GM12878 (cell line): ENCODE results near the gene TRMT13. TPM values are rescaled to one million over a fixed set of nuclear protein-coding genes. Genes with fewer than 3 reads are reported as not detected.

Experiments
- ATAC-seq: fragments of 200-7000 bp; cut with Tn5 transposase; 3 replicates; pipeline ENCODE4 v1.9.1; 2020; ENCODE audit warnings: mild to moderate bottlenecking, moderate library complexity
- Bru-seq: library from RNA; stranded (reverse); fragments of 400-500 nt; gene quantifications from one replicate; lab custom pipeline; 2021; lab: Mats Ljungman, UMichigan
- BruChase-seq, 2 experiments: library from RNA; stranded (reverse); fragments of 400-500 nt; gene quantifications; one replicate each; lab custom pipeline; 2021; lab: Mats Ljungman, UMichigan
- BruUV-seq: library from RNA; stranded (reverse); fragments of 400-500 nt; replicated peaks from 2 replicates; lab custom pipeline; 2021; lab: Mats Ljungman, UMichigan
- CTCF ChIA-PET: fragments of 300-600 bp; sonication (Branson Sonifier 250); formaldehyde crosslinking; extraction: SDS; loops from one replicate; lab custom pipeline; 2021; ENCODE audit warnings: inconsistent platforms; lab: Yijun Ruan, JAX
- POLR2A ChIA-PET: fragments of 350-600 bp; formaldehyde crosslinking; extraction: SDS; loops from one replicate; lab custom pipeline; 2021; ENCODE audit warnings: inconsistent platforms; lab: Charles Lee
- RAD21 ChIA-PET: fragments of 300-600 bp; sonication (Branson Sonifier 250); formaldehyde crosslinking; loops from one replicate; lab custom pipeline; 2023; ENCODE audit warnings: antibody characterized with exemption; ENCODE audit not compliant: unreplicated experiment; lab: Charles Lee
- SMC1A ChIA-PET: fragments of 300-600 bp; sonication (Branson Sonifier 250); formaldehyde crosslinking; loops from one replicate; lab custom pipeline; 2023; ENCODE audit not compliant: unreplicated experiment, uncharacterized antibody; lab: Charles Lee
- DNase-seq: peaks from one replicate; pipeline ENCODE4 v3.0.0-alpha.2; 2011; ENCODE audit warnings: low read depth, low spot score
- FAIRE-seq: peaks from 3 replicates; lab custom pipeline; 2011; peaks lifted over from hg19 to GRCh38; lab: Jason Lieb, UNC
- H2AFZ ChIP-seq: 2 replicates; pipeline ENCODE4 v1.6.0; 2011; ENCODE audit warnings: low read depth, low read length, control low read depth; ENCODE audit not compliant: control insufficient read depth
- H3K27ac ChIP-seq: 2 replicates; pipeline ENCODE4 v1.5.1; 2011; ENCODE audit warnings: control low read depth; ENCODE audit not compliant: control insufficient read depth, insufficient read depth
- H3K27me3 ChIP-seq, 2 experiments: replicated peaks in 1 of 2; 2 replicates each; pipeline versions ENCODE4 v1.6.0 to v1.6.1; 2011; ENCODE audit warnings: low read length in 1 of 2; ENCODE audit not compliant: control insufficient read depth in 2 of 2, insufficient read depth in 2 of 2
- H3K36me3 ChIP-seq, 2 experiments: 2 replicates each; pipeline ENCODE4 v1.5.1; 2011; ENCODE audit warnings: low read length in 1 of 2; ENCODE audit not compliant: control insufficient read depth in 2 of 2, insufficient read depth in 2 of 2
- H3K4me1 ChIP-seq: 2 replicates; pipeline ENCODE4 v1.6.1; 2011; ENCODE audit warnings: mild to moderate bottlenecking, low read length, moderate library complexity, mixed read lengths; ENCODE audit not compliant: control insufficient read depth, insufficient read depth
- H3K4me2 ChIP-seq: 2 replicates; pipeline ENCODE4 v1.6.0; 2011; ENCODE audit warnings: control low read depth; ENCODE audit not compliant: control insufficient read depth, insufficient read depth
- H3K4me3 ChIP-seq: fragments of 200-600 bp; sonication (generic); 2 replicates; pipeline ENCODE4 v1.5.1; 2016
- H3K79me2 ChIP-seq: 2 replicates; pipeline ENCODE4 v1.6.0; 2011; ENCODE audit warnings: low read length; ENCODE audit not compliant: control insufficient read depth, insufficient read depth
- H3K9ac ChIP-seq: 2 replicates; pipeline ENCODE4 v1.8.0; 2011; ENCODE audit warnings: low read length, control low read depth, mixed read lengths; ENCODE audit not compliant: control insufficient read depth, insufficient read depth
- H3K9me3 ChIP-seq: replicated peaks from 3 replicates; pipeline ENCODE4 v1.5.1; 2011; ENCODE audit warnings: mild to moderate bottlenecking, low read length; ENCODE audit not compliant: control insufficient read depth, insufficient read depth
- H4K20me1 ChIP-seq: 2 replicates; pipeline ENCODE4 v1.6.0; 2011; ENCODE audit not compliant: control insufficient read depth, insufficient read depth
- DPF2 ChIP-seq: fragments of 450-650 bp; IDR thresholded peaks from 2 replicates; pipeline ENCODE4 v1.6.1; 2017; ENCODE audit warnings: mild to moderate bottlenecking
- MLLT1 ChIP-seq: fragments of 450-650 bp; IDR thresholded peaks from 2 replicates; pipeline ENCODE4 v1.6.1; 2016; ENCODE audit warnings: mild to moderate bottlenecking
- NFYB ChIP-seq: IDR thresholded peaks from 2 replicates; pipeline ENCODE4 v1.6.1; 2011; ENCODE audit warnings: low read depth, mild to moderate bottlenecking, low read length, improper control_type of control experiment, moderate library complexity; ENCODE audit not compliant: insufficient read depth
- POLR2A ChIP-seq: IDR thresholded peaks from 2 replicates; pipeline ENCODE4 v1.6.1; 2011; ENCODE audit warnings: low read depth, mild to moderate bottlenecking, low read length
- SMAD1 ChIP-seq: fragments of 450-650 bp; IDR thresholded peaks from 2 replicates; pipeline ENCODE4 v1.6.1; 2018; ENCODE audit warnings: mild to moderate bottlenecking, low read depth; ENCODE audit not compliant: partially characterized antibody
- SMARCA5 ChIP-seq: fragments of 450-650 bp; IDR thresholded peaks from 2 replicates; pipeline ENCODE4 v1.6.1; 2017; ENCODE audit warnings: mild to moderate bottlenecking
- STAT1 ChIP-seq: fragments of 450-650 bp; conservative IDR thresholded peaks from 2 replicates; pipeline ENCODE4 v1.6.1; 2014; ENCODE audit warnings: antibody characterized with exemption, mild to moderate bottlenecking
- ZBTB40 ChIP-seq: fragments of 450-650 bp; IDR thresholded peaks from 2 replicates; pipeline ENCODE4 v1.6.1; 2016; ENCODE audit warnings: mild to moderate bottlenecking, moderate library complexity, borderline replicate concordance
- WGBS: methylation state at CpG from one replicate; pipeline ENCODE4 v1.1.6; 2016; ENCODE audit warnings: low lambda C conversion rate; ENCODE audit not compliant: insufficient replicate concordance, insufficient coverage; ENCODE audit errors: missing lambda C conversion rate; 5-methylcytosine and 5-hydroxymethylcytosine counted together
- in situ Hi-C: fragments of 300-500 bp; cut with MboI; formaldehyde crosslinking; loops from 9 replicates; pipeline ENCODE4 v1.14.3; 2018; ENCODE audit warnings: mixed read lengths
- intact Hi-C: fragments of 100-400 bp; cut with micrococcal nuclease; formaldehyde crosslinking; loops from one replicate; pipeline ENCODE4 v1.14.2; 2022; ENCODE audit not compliant: unreplicated experiment
- long read RNA-seq, 2 experiments: library from polyadenylated mRNA; unstranded; transcript quantifications; one replicate each; pipeline ENCODE4 v2.0.0, GENCODE V29; 2019 to 2020
- polyA minus RNA-seq, 3 experiments: library from RNA; depleted of rRNA, polyadenylated mRNA; stranded (reverse); fragments of >200 nt; gene quantifications; 2 replicates each; pipeline ENCODE4 v1.2.3, GENCODE V29; 2011
- polyA plus RNA-seq, 11 experiments: library from polyadenylated mRNA; depleted of rRNA in 4 of 11; unstranded in 6 of 11; stranded (reverse) in 5 of 11; fragments of >200 nt; fragmentation: Nextera tagmentation in 4 of 11; fragmentation: Illumina TruSeq in 1 of 11; extraction: Ambion mirVana in 4 of 11; extraction: Trizol in 1 of 11; gene quantifications; 1 replicate in 1 of 11; 2 replicates in 10 of 11; pipeline versions ENCODE4 v1.2.1 to v1.2.3, GENCODE V29; 2011 to 2016; ENCODE audit warnings: inconsistent platforms in 2 of 11, missing spikeins in 2 of 11, low read depth in 1 of 11
- total RNA-seq, 4 experiments: library from RNA; depleted of rRNA in 3 of 4; stranded (reverse); fragments of >200 nt in 3 of 4; fragmentation: Illumina TruSeq in 1 of 4; extraction: Trizol in 1 of 4; gene quantifications; 2 replicates each; pipeline versions ENCODE4 v1.2.1 to v1.2.3, GENCODE V29; 2013 to 2021
- TF ChIP-seq, protein P1 (sequence below): IDR thresholded peaks from 2 replicates; pipeline ENCODE4 v1.6.1; 2011; ENCODE audit warnings: mild to moderate bottlenecking, low read depth, low read length, moderate library complexity; ENCODE audit not compliant: insufficient replicate concordance

TRMT13 gene
- 79.1 and 97.4 TPM in 2 replicates for total RNA-seq (2013; cell fraction: nucleolus; rRNA removed)
- total RNA-seq (2014; rRNA removed), result 13.7 and 20.8 TPM in 2 replicates
- 21.1 and 21.6 TPM in 2 replicates for total RNA-seq (2014; rRNA removed; fragmentation: Illumina TruSeq; extraction: Trizol)
- 13.9 and 16.9 TPM in 2 replicates for total RNA-seq (2021)
- 3.1 TPM for polyA plus RNA-seq (2011; ENCODE audit: low read depth)
- 25.1 and 43.8 TPM in 2 replicates for polyA plus RNA-seq (2011; rRNA removed)
- polyA plus RNA-seq (2011; cell fraction: cytosol; rRNA removed), result 4.9 and 6.2 TPM in 2 replicates
- 40.5 and 42.3 TPM in 2 replicates for polyA plus RNA-seq (2011; cell fraction: nucleus; rRNA removed)
- polyA plus RNA-seq (2012), result 7.2 and 10.6 TPM in 2 replicates
- polyA plus RNA-seq (2014; fragmentation: Illumina TruSeq; extraction: Trizol), result 26.6 and 36.5 TPM in 2 replicates
- 10 to 100 TPM; 17.1 to 22.3 TPM for polyA plus RNA-seq (2014; fragmentation: Nextera tagmentation; extraction: Ambion mirVana)
- polyA plus RNA-seq (2014; rRNA removed), result 15.0 and 24.4 TPM in 2 replicates
- polyA plus RNA-seq (2016; fragmentation: Nextera tagmentation; extraction: Ambion mirVana), result 10 to 100 TPM; 18.9 to 23.3 TPM
- 5.1 and 9.0 TPM in 2 replicates for polyA minus RNA-seq (2011; rRNA and poly(A)+ RNA removed)
- 6.1 and 6.4 TPM in 2 replicates for polyA minus RNA-seq (2011; cell fraction: cytosol; rRNA and poly(A)+ RNA removed)
- polyA minus RNA-seq (2011; cell fraction: nucleus; rRNA and poly(A)+ RNA removed), result 10.6 and 14.3 TPM in 2 replicates
- percentile 82 among the genes with signal in this experiment for Bru-seq, nascent RNA
- BruChase-seq, experiment 1, labeled RNA remaining after a 6-hour chase, result percentile 85 among the genes with signal in this experiment
- BruChase-seq, experiment 2, labeled RNA remaining after a 2-hour chase, result percentile 91 among the genes with signal in this experiment
- long read RNA-seq, experiment 1, partial matches to known transcripts, result 1 of 6 reads
- long read RNA-seq, experiment 1, other reads (novel, unspliced or antisense), result 3 of 6 reads
- long read RNA-seq, experiment 2, transcript TRMT13-204 (8 exons, 1,582 nt), result major isoform, 7 of 82 reads
- long read RNA-seq, experiment 2, transcript TRMT13-202 (11 exons, 3,129 nt), result major isoform, 7 of 82 reads
- long read RNA-seq, experiment 2, partial matches to known transcripts, result 24 of 82 reads
- long read RNA-seq, experiment 2, other reads (novel, unspliced or antisense), result 44 of 82 reads

GRCh38 chr1:100132566-100133477 lies at the start of gene TRMT13, which contains the start of gene SASS6:
TSS of gene TRMT13 (plus strand) at chr1:100133163. CDS start at chr1:100133169, 6 bp downstream.
TSS of gene SASS6 (minus strand) at chr1:100132930. CDS start at chr1:100132814, 116 bp downstream.
- RAD21 ChIA-PET, result interaction anchor here (0.9 to 1.6 kb wide), 6 partner anchors 90 to 367 kb away, joined by 3 to 10 read pairs (median 4); partner anchors contain the start of genes FRRS1 and SLC35A3
- Histone ChIP-seq H4K20me1 (no peaks in the 10 kb centered on the region), H3K4me1 (peaks cover 11% of the 10 kb centered on the region), H3K9me3 (no peaks in the 10 kb centered on the region), H2AFZ (peak within 1 kb of the TSS; percentile 93), H3K9ac (peak within 1 kb of the TSS; percentile 82), H3K27ac (peak within 1 kb of the TSS; percentile 83), H3K4me2 (peak within 1 kb of the TSS; percentile 73), H3K79me2 (peaks cover 68% of the 10 kb centered on the region), H3K4me3 (peak within 1 kb of the TSS; percentile 99), H3K36me3 (peaks cover 0 to 8% of the 10 kb centered on the region in 2 experiments; a peak in 1 of 4 replicates), H3K27me3 (no peaks in the 10 kb centered on the region)
- under 1% methylated on average over 57 of the region's 57 CpGs for WGBS
- FAIRE-seq (peak; percentile 83), ATAC-seq (peak; percentile 91), DNase-seq (peak; percentile 90)
- no TSS peak for BruUV-seq
- intact Hi-C loops (loop anchor here (1.0 to 10.0 kb wide), 5 partner anchors 56 to 322 kb away; partner anchors contain the start of genes CDC14A and SLC35A3), in situ Hi-C loops (no loop called here)
- SMC1A ChIA-PET, result interaction anchor here (0.7 to 1.9 kb wide), 16 partner anchors 10 to 323 kb away, joined by 3 to 6 read pairs (median 3); partner anchors contain the start of gene DBT
- CTCF ChIA-PET, result no interaction called here
- POLR2A ChIA-PET, result interaction anchor here (0.7 to 1.7 kb wide), 10 partner anchors 9 to 220 kb away, joined by 3 to 8 read pairs (median 3); partner anchors contain the start of genes CDC14A and SLC35A3
- TF ChIP-seq ZBTB40 (peak; percentile 95), NFYB (no peak), MLLT1 (peak; percentile 68), DPF2 (0 out of 2 replicates have a peak, but pooled peaks have one; percentile 50), STAT1 (peak; percentile 82; the same call in 1 of the 2 replicates), SMARCA5 (0 out of 2 replicates have a peak, but pooled peaks have one; percentile 52), POLR2A (peak; percentile 80), SMAD1 (peak; percentile 10)
- TF ChIP-seq, protein P1, sequence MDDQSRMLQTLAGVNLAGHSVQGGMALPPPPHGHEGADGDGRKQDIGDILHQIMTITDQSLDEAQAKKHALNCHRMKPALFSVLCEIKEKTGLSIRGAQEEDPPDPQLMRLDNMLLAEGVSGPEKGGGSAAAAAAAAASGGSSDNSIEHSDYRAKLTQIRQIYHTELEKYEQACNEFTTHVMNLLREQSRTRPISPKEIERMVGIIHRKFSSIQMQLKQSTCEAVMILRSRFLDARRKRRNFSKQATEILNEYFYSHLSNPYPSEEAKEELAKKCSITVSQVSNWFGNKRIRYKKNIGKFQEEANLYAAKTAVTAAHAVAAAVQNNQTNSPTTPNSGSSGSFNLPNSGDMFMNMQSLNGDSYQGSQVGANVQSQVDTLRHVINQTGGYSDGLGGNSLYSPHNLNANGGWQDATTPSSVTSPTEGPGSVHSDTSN, result no peak
